SU-DHL-6 (cell line): ENCODE results near the gene PAAF1.

ENCODE experiments used
- H2AFZ ChIP-seq: fragments of 200-600 bp; sonication (generic); 2 replicates; pipeline ENCODE4 v1.6.1; 2014; ENCODE audit warnings: low read depth, mild to moderate bottlenecking, moderate library complexity, mixed read lengths, antibody characterized with exemption, low read length; ENCODE audit not compliant: severe bottlenecking
- H3F3A ChIP-seq: fragments of 200-600 bp; shearing (Covaris generic); 2 replicates; pipeline ENCODE4 v1.6.0; 2016; ENCODE audit warnings: antibody characterized with exemption, mild to moderate bottlenecking; ENCODE audit not compliant: insufficient read depth
- H3K27ac ChIP-seq: fragments of 200-600 bp; sonication (generic); 2 replicates; pipeline ENCODE4 v1.5.1; 2016; ENCODE audit warnings: low read depth, mild to moderate bottlenecking, low read length, moderate library complexity, mixed read lengths
- H3K27me3 ChIP-seq: fragments of 200-600 bp; sonication (generic), shearing (Covaris generic); 2 replicates; pipeline ENCODE4 v1.6.0; 2014; ENCODE audit warnings: mild to moderate bottlenecking, low read length
- H3K36me3 ChIP-seq: fragments of 200-600 bp; sonication (generic); 2 replicates; pipeline ENCODE4 v1.6.1; 2014; ENCODE audit warnings: mild to moderate bottlenecking, low read length, mixed read lengths
- H3K4me2 ChIP-seq: fragments of 300-600, 200-600 bp; shearing (Covaris generic), sonication (generic); 2 replicates; pipeline ENCODE4 v1.6.0; 2014; ENCODE audit warnings: low read length, low read depth, mild to moderate bottlenecking; ENCODE audit not compliant: poor library complexity, severe bottlenecking
- H3K4me3 ChIP-seq: fragments of 200-600 bp; sonication (generic); 2 replicates; pipeline ENCODE4 v1.5.1; 2014; ENCODE audit warnings: antibody characterized with exemption, low read length, mild to moderate bottlenecking, mixed read lengths; ENCODE audit not compliant: insufficient read depth, poor library complexity, severe bottlenecking
- H3K79me2 ChIP-seq: fragments of 200-600 bp; sonication (generic); 2 replicates; pipeline ENCODE4 v1.6.1; 2014; ENCODE audit warnings: mild to moderate bottlenecking, low read length, moderate library complexity; ENCODE audit not compliant: insufficient read depth
- H3K9ac ChIP-seq: fragments of 200-600 bp; sonication (generic); 2 replicates; pipeline ENCODE4 v1.7.0; 2014; ENCODE audit warnings: mild to moderate bottlenecking, low read length
- H3K9me2 ChIP-seq: fragments of 200-600 bp; sonication (generic); replicated peaks from 2 replicates; pipeline ENCODE4 v1.6.1; 2014; ENCODE audit warnings: low read length; ENCODE audit not compliant: insufficient read depth
- H3K9me3 ChIP-seq: fragments of 200-600 bp; sonication (generic); 2 replicates; pipeline ENCODE4 v1.6.1; 2014; ENCODE audit warnings: low read length, mixed read lengths; ENCODE audit not compliant: insufficient read depth
- H4K20me1 ChIP-seq: fragments of 200-600 bp; sonication (generic); 2 replicates; pipeline ENCODE4 v1.6.1; 2014; ENCODE audit warnings: low read depth, mild to moderate bottlenecking, antibody characterized with exemption, low read length, moderate library complexity, mixed read lengths
- CTCF ChIP-seq: fragments of 200-600 bp; sonication (generic); IDR thresholded peaks from one replicate; pipeline ENCODE4 v1.5.1; 2017; ENCODE audit warnings: antibody characterized with exemption, mild to moderate bottlenecking, low read length, moderate library complexity; ENCODE audit not compliant: insufficient read depth, poor library complexity, severe bottlenecking
- EZH2phosphoT487 ChIP-seq: fragments of 200-600 bp; sonication (generic), shearing (Covaris generic); conservative IDR thresholded peaks from 2 replicates; pipeline ENCODE4 v1.6.1; 2018; ENCODE audit warnings: mild to moderate bottlenecking, antibody characterized with exemption, low read length, moderate library complexity, mixed read lengths

Gene PAAF1

GRCh38 chr11:73852049-73852448, 24.8 kb upstream of the PAAF1 start:
- TF ChIP-seq EZH2phosphoT487, result no peak
- no peaks in the 10 kb centered on the region for H3K27me3 ChIP-seq

GRCh38 chr11:73854680-73855079, 22.1 kb upstream of the PAAF1 start:
- Histone ChIP-seq H3K9ac (no peak overlapping the region), H4K20me1 (no peaks in the 10 kb centered on the region), H3K9me2 (no peaks in the 10 kb centered on the region), H3K4me2 (no peak overlapping the region), H3K36me3 (0 out of 2 replicates have a peak, but pooled peaks cover 5% of the 10 kb centered on the region), H3K27ac (no peak overlapping the region), H3K27me3 (no peaks in the 10 kb centered on the region), H2AFZ (no peak overlapping the region), H3F3A (no peaks in the 10 kb centered on the region), H3K79me2 (no peaks in the 10 kb centered on the region), H3K4me3 (no peak overlapping the region), H3K9me3 (no peaks in the 10 kb centered on the region)
- no peak for TF ChIP-seq EZH2phosphoT487
- no peak for TF ChIP-seq CTCF

More at GRCh38 chr11:73852049-73852448, 24.8 kb upstream of the PAAF1 start:
- Histone ChIP-seq H3K9ac (no peak overlapping the region), H3K9me2 (no peaks in the 10 kb centered on the region), H3K79me2 (no peaks in the 10 kb centered on the region), H3F3A (no peaks in the 10 kb centered on the region), H2AFZ (no peak overlapping the region), H3K36me3 (0 out of 2 replicates have a peak, but pooled peaks cover 5% of the 10 kb centered on the region), H3K4me2 (no peak overlapping the region), H3K9me3 (no peaks in the 10 kb centered on the region), H4K20me1 (no peaks in the 10 kb centered on the region), H3K4me3 (no peak overlapping the region), H3K27ac (no peak overlapping the region)

GRCh38 chr11:73856031-73856567, 20.7 kb upstream of the PAAF1 start:
- no peaks in the 10 kb centered on the region for H3K27me3 ChIP-seq
- no peaks in the 10 kb centered on the region for H4K20me1 ChIP-seq
- no peak for TF ChIP-seq CTCF
- no peak overlapping the region for H3K4me2 ChIP-seq
- peaks cover 5% of the 10 kb centered on the region; the same call in 1 of the 2 replicates for H3K36me3 ChIP-seq
- no peaks in the 10 kb centered on the region for H3K9me2 ChIP-seq
- H2AFZ ChIP-seq, result no peak overlapping the region
- H3F3A ChIP-seq, result no peaks in the 10 kb centered on the region
- no peak overlapping the region for H3K9ac ChIP-seq
- no peaks in the 10 kb centered on the region for H3K9me3 ChIP-seq
- H3K27ac ChIP-seq, result no peak overlapping the region
- no peak overlapping the region for H3K4me3 ChIP-seq
- H3K79me2 ChIP-seq, result no peaks in the 10 kb centered on the region

- TF ChIP-seq EZH2phosphoT487 (no peak), CTCF (no peak)
- H3K9me3 ChIP-seq, result no peaks in the 10 kb centered on the region
- no peaks in the 10 kb centered on the region for H4K20me1 ChIP-seq
- no peak overlapping the region for H3K4me3 ChIP-seq
- no peaks in the 10 kb centered on the region for H3K9me2 ChIP-seq
- H2AFZ ChIP-seq, result no peak overlapping the region
- 0 out of 2 replicates have a peak, but pooled peaks cover 4% of the 10 kb centered on the region for H3F3A ChIP-seq
- H3K27ac ChIP-seq, result no peak overlapping the region
- H3K79me2 ChIP-seq, result no peaks in the 10 kb centered on the region
- H3K4me2 ChIP-seq, result no peak overlapping the region
- H3K36me3 ChIP-seq, result peaks cover 3% of the 10 kb centered on the region; the same call in 1 of the 2 replicates
- H3K27me3 ChIP-seq, result no peaks in the 10 kb centered on the region
- no peak overlapping the region for H3K9ac ChIP-seq
Measured at GRCh38 chr11:73859671-73860070, 17.1 kb upstream of the PAAF1 start.
